HepG2 (cell line): ENCODE results near the gene HEXIM1. TPM values are rescaled to one million over a fixed set of nuclear protein-coding genes. Genes with fewer than 3 reads are reported as not detected.

Experiments used
- ATF7 ChIP-seq, 2 experiments: fragments of 450-650 bp in 1 of 2; sonication (generic) in 1 of 2; formaldehyde crosslinking in 1 of 2; IDR thresholded peaks; 2 replicates each; pipeline versions ENCODE4 v1.4.0 to v1.6.1; 2016 to 2020; ENCODE audit warnings: antibody characterized with exemption in 1 of 2, mild to moderate bottlenecking in 1 of 2, missing genetic modification reagents in 1 of 2
- CEBPB ChIP-seq: IDR thresholded peaks from 2 replicates; pipeline ENCODE4 v1.6.1; 2011; ENCODE audit warnings: low read depth, low read length, improper control_type of control experiment, borderline replicate concordance
- E2F1 ChIP-seq: sonication (generic); formaldehyde crosslinking; IDR thresholded peaks from 2 replicates; pipeline ENCODE4 v1.5.0; 2020; ENCODE audit warnings: missing genetic modification reagents
- ETV6 ChIP-seq: sonication (generic); formaldehyde crosslinking; conservative IDR thresholded peaks from 2 replicates; pipeline ENCODE4 v1.4.0; 2020; ENCODE audit warnings: missing genetic modification reagents
- FOSL2 ChIP-seq: sonication (generic); formaldehyde crosslinking; IDR thresholded peaks from 2 replicates; pipeline ENCODE4 v1.4.0; 2020; ENCODE audit warnings: missing genetic modification reagents
- GATAD2A ChIP-seq: IDR thresholded peaks from 2 replicates; pipeline ENCODE4 v1.6.1; 2016
- HMG20B ChIP-seq: conservative IDR thresholded peaks from 2 replicates; pipeline ENCODE4 v1.6.1; 2016; ENCODE audit warnings: missing genetic modification reagents, missing compliant biosample characterization
- HNRNPUL1 ChIP-seq: fragments of 200-400 bp; formaldehyde crosslinking; IDR thresholded peaks from 2 replicates; pipeline ENCODE4 v1.6.1; 2017; ENCODE audit warnings: low read depth, mild to moderate bottlenecking, low read length, moderate library complexity
- MYC ChIP-seq: sonication (generic); formaldehyde crosslinking; IDR thresholded peaks from 2 replicates; pipeline ENCODE4 v1.9.0; 2021; ENCODE audit warnings: missing genetic modification reagents, borderline replicate concordance
- RARA ChIP-seq: IDR thresholded peaks from 2 replicates; pipeline ENCODE4 v1.6.1; 2016; ENCODE audit warnings: missing genetic modification reagents, missing compliant biosample characterization
- SMAD1 ChIP-seq: sonication (generic); formaldehyde crosslinking; IDR thresholded peaks from 2 replicates; pipeline ENCODE4 v1.4.0; 2020; ENCODE audit warnings: missing genetic modification reagents, low read depth, mild to moderate bottlenecking, borderline replicate concordance
- SMAD3 ChIP-seq: sonication (generic); formaldehyde crosslinking; IDR thresholded peaks from 2 replicates; pipeline ENCODE4 v1.4.0; 2020; ENCODE audit warnings: missing genetic modification reagents
- SMARCC2 ChIP-seq: fragments of 450-650 bp; IDR thresholded peaks from 2 replicates; pipeline ENCODE4 v1.6.1; 2017; ENCODE audit warnings: antibody characterized with exemption, mild to moderate bottlenecking
- SP2 ChIP-seq: sonication (generic); formaldehyde crosslinking; IDR thresholded peaks from 2 replicates; pipeline ENCODE4 v1.5.1; 2020; ENCODE audit warnings: mild to moderate bottlenecking, missing genetic modification reagents
- THAP8 ChIP-seq: sonication (generic); formaldehyde crosslinking; IDR thresholded peaks from 2 replicates; pipeline ENCODE4 v1.5.1; 2020; ENCODE audit warnings: missing genetic modification reagents, mild to moderate bottlenecking, borderline replicate concordance
- TSC22D2 ChIP-seq: sonication (generic); formaldehyde crosslinking; IDR thresholded peaks from 2 replicates; pipeline ENCODE4 v1.5.1; 2020; ENCODE audit warnings: missing genetic modification reagents, mild to moderate bottlenecking, borderline replicate concordance
- ZKSCAN8 ChIP-seq: IDR thresholded peaks from 2 replicates; pipeline ENCODE4 v1.6.1; 2016; ENCODE audit warnings: borderline replicate concordance, missing genetic modification reagents, missing compliant biosample characterization
- ZNF136 ChIP-seq: sonication (generic); formaldehyde crosslinking; IDR thresholded peaks from 2 replicates; pipeline ENCODE4 v1.8.1; 2022; ENCODE audit warnings: low read depth, mild to moderate bottlenecking, moderate library complexity, missing genetic modification reagents
- ZNF234 ChIP-seq: sonication (generic); formaldehyde crosslinking; conservative IDR thresholded peaks from 2 replicates; pipeline ENCODE4 v1.5.1; 2020; ENCODE audit warnings: mild to moderate bottlenecking, missing genetic modification reagents
- ZNF251 ChIP-seq: sonication (generic); formaldehyde crosslinking; IDR thresholded peaks from 2 replicates; pipeline ENCODE4 v1.9.0; 2021; ENCODE audit warnings: mild to moderate bottlenecking, missing genetic modification reagents
- ZNF335 ChIP-seq: sonication (generic); formaldehyde crosslinking; IDR thresholded peaks from 2 replicates; pipeline ENCODE4 v1.4.0; 2020; ENCODE audit warnings: missing genetic modification reagents
- ZNF431 ChIP-seq: sonication (generic); formaldehyde crosslinking; IDR thresholded peaks from 2 replicates; pipeline ENCODE4 v1.9.0; 2022; ENCODE audit warnings: missing genetic modification reagents, low read depth, mild to moderate bottlenecking, borderline replicate concordance
- ZNF44 ChIP-seq: sonication (generic); formaldehyde crosslinking; IDR thresholded peaks from 2 replicates; pipeline ENCODE4 v1.5.1; 2020; ENCODE audit warnings: mild to moderate bottlenecking, missing genetic modification reagents
- ZNF510 ChIP-seq: sonication (generic); formaldehyde crosslinking; IDR thresholded peaks from 2 replicates; pipeline ENCODE4 v1.4.0; 2020; ENCODE audit warnings: low read depth, mild to moderate bottlenecking, missing genetic modification reagents
- ZNF614 ChIP-seq: IDR thresholded peaks from 2 replicates; pipeline ENCODE4 v1.6.1; 2018; ENCODE audit warnings: missing biosample characterization, missing genetic modification reagents, inconsistent platforms, borderline replicate concordance
- ZNF678 ChIP-seq: sonication (generic); formaldehyde crosslinking; IDR thresholded peaks from 2 replicates; pipeline ENCODE4 v1.4.0; 2020; ENCODE audit warnings: mild to moderate bottlenecking, missing genetic modification reagents
- ZNF790 ChIP-seq: sonication (generic); formaldehyde crosslinking; IDR thresholded peaks from 2 replicates; pipeline ENCODE4 v1.8.0; 2022; ENCODE audit warnings: missing genetic modification reagents, mild to moderate bottlenecking, borderline replicate concordance
- ZNF879 ChIP-seq: sonication (generic); formaldehyde crosslinking; IDR thresholded peaks from 2 replicates; pipeline ENCODE4 v1.8.1; 2023; ENCODE audit warnings: missing genetic modification reagents
- ZSCAN12 ChIP-seq: sonication (generic); formaldehyde crosslinking; IDR thresholded peaks from 2 replicates; pipeline ENCODE4 v1.9.0; 2021; ENCODE audit warnings: mild to moderate bottlenecking, missing genetic modification reagents
- polyA plus RNA-seq, 8 experiments: library from polyadenylated mRNA; depleted of rRNA in 3 of 8; stranded (reverse) in 7 of 8; unstranded in 1 of 8; fragments of >200 nt; fragmentation: Illumina TruSeq in 4 of 8; extraction: Trizol in 4 of 8; gene quantifications; 2 replicates each; pipeline versions ENCODE4 v1.2.1 to v1.2.3, GENCODE V29; 2011 to 2016; ENCODE audit warnings: low read depth in 4 of 8, missing spikeins in 1 of 8, mixed read lengths in 1 of 8; ENCODE audit not compliant: insufficient read depth in 1 of 8
- total RNA-seq, 5 experiments: library from RNA; depleted of rRNA; stranded (reverse); fragments of >200 nt; fragmentation: Illumina TruSeq; extraction: Trizol; gene quantifications; 2 replicates each; pipeline ENCODE4 v1.2.3, GENCODE V29; 2016; ENCODE audit warnings: low read depth in 1 of 5
- TF ChIP-seq, protein P1 (sequence below): IDR thresholded peaks from 2 replicates; pipeline ENCODE4 v1.6.1; 2016

The HEXIM1 gene
- total and polyA plus RNA-seq, 2 of the 13 experiments (the other 11 are each of a cell fraction or from before 2014, with no cell fraction given): 10.5 to 16.6 TPM

GRCh38 chr17:45123930-45124796, 24.1 kb upstream of the HEXIM1 start (continued):
- TF ChIP-seq, protein P1, sequence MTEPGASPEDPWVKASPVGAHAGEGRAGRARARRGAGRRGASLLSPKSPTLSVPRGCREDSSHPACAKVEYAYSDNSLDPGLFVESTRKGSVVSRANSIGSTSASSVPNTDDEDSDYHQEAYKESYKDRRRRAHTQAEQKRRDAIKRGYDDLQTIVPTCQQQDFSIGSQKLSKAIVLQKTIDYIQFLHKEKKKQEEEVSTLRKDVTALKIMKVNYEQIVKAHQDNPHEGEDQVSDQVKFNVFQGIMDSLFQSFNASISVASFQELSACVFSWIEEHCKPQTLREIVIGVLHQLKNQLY (CRISPR knock-in tag): no peak
- peak; percentile 30; the same call in 1 of the 2 replicates for TF ChIP-seq ZKSCAN8 (CRISPR knock-in tag)
- TF ChIP-seq ETV6 (CRISPR knock-in tag): 0 out of 2 replicates have a peak, but pooled peaks have one; percentile 50
- no peak for TF ChIP-seq ZNF431 (CRISPR knock-in tag)
- TF ChIP-seq ZNF879 (CRISPR knock-in tag): no peak
- TF ChIP-seq HNRNPUL1: no peak
- TF ChIP-seq ZNF251 (CRISPR knock-in tag): no peak
- no peak for TF ChIP-seq ZNF678
- TF ChIP-seq ZNF790: no peak
- TF ChIP-seq ATF7 (IDR thresholded peaks at IDR 0.05): no peak
- TF ChIP-seq ATF7 (CRISPR knock-in tag; IDR thresholded peaks at IDR 0.05): peak; percentile 37; the same call in 1 of the 2 replicates
- TF ChIP-seq SMAD3 (CRISPR knock-in tag): 0 out of 2 replicates have a peak, but pooled peaks have one; percentile 21
- 0 out of 2 replicates have a peak, but pooled peaks have one; percentile 8 for TF ChIP-seq ZNF614 (CRISPR knock-in tag)
- no peak for TF ChIP-seq CEBPB
- peak; percentile 68 for TF ChIP-seq RARA (CRISPR knock-in tag)
- TF ChIP-seq ZNF136 (CRISPR knock-in tag): 0 out of 2 replicates have a peak, but pooled peaks have one; percentile 49
- TF ChIP-seq GATAD2A (CRISPR knock-in tag): peak; percentile 67; the same call in 1 of the 2 replicates
- TF ChIP-seq ZNF335 (CRISPR knock-in tag): peak; percentile 91
- TF ChIP-seq SP2 (CRISPR knock-in tag): no peak
- TF ChIP-seq HMG20B (CRISPR knock-in tag): 0 out of 2 replicates have a peak, but pooled peaks have one; percentile 26
- TF ChIP-seq ZSCAN12 (CRISPR knock-in tag): no peak
- TF ChIP-seq TSC22D2 (CRISPR knock-in tag): no peak
- no peak for TF ChIP-seq THAP8 (CRISPR knock-in tag)
- TF ChIP-seq ZNF510 (CRISPR knock-in tag): no peak
- no peak for TF ChIP-seq SMARCC2
- TF ChIP-seq SMAD1 (CRISPR knock-in tag): no peak
- no peak for TF ChIP-seq ZNF234
- TF ChIP-seq ZNF44: peak; percentile 74; the same call in 1 of the 2 replicates
- peak; percentile 99 for TF ChIP-seq FOSL2 (CRISPR knock-in tag)
- no peak; the same call in 1 of the 2 replicates for TF ChIP-seq MYC (CRISPR knock-in tag)
- TF ChIP-seq E2F1 (CRISPR knock-in tag): no peak
